Measurements from ENCODE around the gene SULF2. TPM values are rescaled to one million over a fixed set of nuclear protein-coding genes. Genes with fewer than 3 reads are reported as not detected.

Gene SULF2
- total RNA-seq, 2 experiments from 2014 or later: 0.96 to 1.3 TPM

DNA sequence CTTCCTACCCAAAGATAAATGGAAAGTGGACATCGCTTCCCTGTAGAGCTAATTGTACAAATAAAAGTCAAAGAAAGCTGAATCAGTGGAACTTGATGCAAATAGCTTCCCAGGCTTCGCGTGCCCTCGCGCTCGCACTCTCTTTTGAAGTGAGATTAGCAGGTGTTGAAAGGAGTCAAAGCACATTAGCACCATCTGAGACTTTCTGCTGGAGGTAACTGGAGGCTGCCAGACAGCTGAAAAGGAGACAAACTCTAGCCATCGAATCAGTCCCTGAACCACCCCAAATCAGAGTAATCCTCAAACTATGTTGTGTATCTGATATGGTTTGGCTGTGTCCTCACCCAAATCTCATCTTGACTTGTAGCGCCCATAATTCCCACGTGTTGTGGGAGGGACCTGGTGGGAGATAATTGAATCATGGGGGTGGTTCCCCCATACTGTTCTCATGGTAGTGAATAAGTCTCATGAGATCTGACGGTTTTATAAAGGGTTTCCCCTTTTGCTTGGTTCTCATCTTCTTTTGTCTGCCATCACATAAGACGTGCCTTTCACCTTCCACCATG lies 23.7 kb downstream of the SULF2 start:
- DNase-seq: no peak
- CTCF ChIA-PET: no interaction called here
- Mint-ChIP-seq H3K9me3 (no peaks in the 10 kb centered on the region), H3K27me3 (ENCODE audit: low read depth) (no peaks in the 10 kb centered on the region), H3K4me3 (no peak overlapping the region), H3K4me1 (ENCODE audit: low read depth) (no peaks in the 10 kb centered on the region), H3K36me3 (ENCODE audit: low read depth) (no peaks in the 10 kb centered on the region), H3K27ac (no peak overlapping the region)
- intact Hi-C loops (cut with micrococcal nuclease): no loop called here

DNA sequence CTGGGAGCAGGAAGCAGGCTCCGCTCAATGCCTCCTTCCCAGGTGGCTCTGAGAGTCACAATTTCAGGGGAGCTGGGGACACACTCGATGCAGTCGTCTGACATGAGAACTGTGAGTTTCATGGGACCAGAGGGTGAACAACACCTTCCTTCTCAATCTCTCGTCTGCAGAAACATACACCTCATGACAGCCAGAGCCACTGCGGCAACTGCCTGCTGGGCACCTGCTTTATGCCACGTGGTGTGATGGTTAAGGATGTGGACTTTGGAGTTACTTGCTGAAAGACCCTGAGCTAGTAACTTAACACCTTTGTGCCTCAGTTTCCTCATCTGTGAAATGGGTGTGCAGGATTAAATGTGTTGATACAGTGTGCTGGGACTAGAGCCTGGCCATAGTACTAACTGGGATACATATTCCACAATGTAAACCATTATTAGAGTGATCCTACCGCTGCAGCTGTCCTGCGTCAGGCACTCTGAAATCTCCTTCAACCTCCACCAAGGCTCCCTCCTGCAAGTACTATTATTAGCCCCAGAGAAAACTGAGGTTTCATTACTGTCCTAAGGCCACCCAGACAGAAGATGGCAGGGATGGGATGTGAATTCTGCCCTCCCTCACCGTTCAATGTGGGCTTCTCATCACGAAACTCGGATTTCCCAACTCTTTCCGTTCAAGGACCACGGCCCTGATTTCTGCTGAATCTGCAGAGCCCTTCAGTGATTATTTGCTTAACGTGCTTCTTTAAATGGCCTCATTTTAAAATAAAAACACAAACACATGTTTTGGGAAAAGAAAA lies 24.4 kb downstream of the SULF2 start:
- CTCF ChIA-PET: no interaction called here
- intact Hi-C loops (cut with micrococcal nuclease): no loop called here
- Mint-ChIP-seq H3K27ac (no peak overlapping the region), H3K27me3 (ENCODE audit: low read depth) (no peaks in the 10 kb centered on the region), H3K4me3 (no peak overlapping the region), H3K9me3 (no peaks in the 10 kb centered on the region), H3K4me1 (ENCODE audit: low read depth) (no peaks in the 10 kb centered on the region), H3K36me3 (ENCODE audit: low read depth) (no peaks in the 10 kb centered on the region)
- no peak for DNase-seq

DNA sequence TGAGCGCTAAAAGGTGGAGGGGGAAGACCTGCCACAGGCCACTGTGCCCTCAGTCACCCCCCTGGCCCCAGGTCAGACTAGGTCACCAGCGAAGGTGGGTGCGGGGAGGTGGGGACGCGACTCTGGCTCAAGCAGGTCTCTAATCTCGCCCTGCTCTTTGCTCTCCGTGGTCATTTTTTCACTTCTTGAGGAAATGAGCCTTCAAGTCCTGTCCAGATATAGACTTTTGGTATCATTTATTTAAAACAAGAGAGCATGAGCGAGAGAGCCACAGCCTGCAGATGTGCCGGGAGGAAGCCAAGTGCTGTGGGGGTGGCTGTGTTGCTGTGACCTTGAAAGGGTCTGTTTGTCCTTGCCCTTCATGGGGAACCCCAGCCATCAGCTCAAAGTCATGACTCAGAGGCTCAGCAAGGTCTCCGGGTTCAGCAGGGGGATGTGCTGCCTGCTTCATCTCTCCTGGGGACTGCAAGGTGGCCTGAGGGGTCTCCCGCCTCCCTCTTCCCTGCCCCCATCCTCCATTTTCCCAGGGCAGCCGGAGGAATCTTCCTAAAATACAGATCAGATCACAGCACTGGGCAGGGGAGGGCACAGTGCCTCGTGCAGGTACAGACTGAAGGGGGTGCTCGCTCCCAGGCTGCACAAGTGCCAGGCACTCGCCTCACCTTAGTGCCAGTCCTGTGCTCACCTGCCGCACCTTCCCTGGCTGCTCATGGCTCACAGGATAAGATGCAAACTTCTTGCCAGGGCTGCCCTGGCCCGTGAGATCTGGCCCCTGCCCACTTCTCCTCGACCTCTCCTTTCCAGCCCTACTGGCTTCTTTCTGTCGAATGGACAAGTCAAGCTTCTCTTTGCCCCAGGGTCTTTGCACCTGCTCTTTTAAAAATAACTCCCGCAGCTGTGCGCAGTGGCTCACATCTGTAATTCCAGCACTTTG lies 26.5 kb downstream of the SULF2 start:
- Mint-ChIP-seq H3K27ac (no peak overlapping the region), H3K36me3 (ENCODE audit: low read depth) (no peaks in the 10 kb centered on the region)

DNA sequence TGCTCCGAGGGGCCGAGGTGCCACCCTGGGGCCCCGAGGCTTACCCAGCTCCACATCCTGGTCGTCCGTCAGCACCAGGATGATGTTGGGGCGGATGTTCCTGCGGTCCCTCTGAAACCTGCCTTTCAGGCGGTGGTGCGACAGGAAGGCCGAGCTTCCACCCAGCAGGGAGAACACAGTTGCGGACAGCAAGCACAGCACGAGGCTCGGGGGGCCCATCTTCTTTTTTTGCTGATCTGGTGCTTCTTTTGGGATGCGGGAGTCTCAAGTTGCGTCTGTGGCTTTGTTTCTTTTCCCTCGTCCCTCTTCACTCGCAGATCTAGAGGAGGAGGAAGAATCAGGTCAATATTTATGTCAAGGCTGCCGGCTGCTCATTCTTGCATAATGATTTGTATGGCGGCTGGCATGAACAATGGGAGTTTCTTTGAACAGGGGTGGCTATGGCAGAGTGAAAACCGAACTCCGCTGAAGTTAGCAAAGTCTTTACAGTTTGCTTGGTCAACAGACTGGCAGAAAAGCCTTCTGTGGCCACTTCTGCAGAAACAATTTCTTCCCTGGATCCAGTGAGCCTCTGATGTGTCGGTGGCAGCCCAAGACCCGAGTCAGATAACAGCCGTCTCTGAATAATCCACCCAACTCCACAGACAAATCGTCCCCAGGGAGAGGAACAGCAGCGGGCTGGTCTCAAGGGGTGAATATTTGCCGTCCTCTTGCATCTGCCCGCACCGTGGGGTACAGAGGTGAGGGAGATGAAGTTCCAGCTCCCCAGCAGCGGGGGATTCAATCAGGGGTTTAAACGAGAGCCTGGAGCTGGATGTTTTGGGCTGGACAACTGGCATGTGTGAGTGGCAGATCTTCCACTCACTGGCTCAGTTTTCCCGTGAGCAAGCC lies 27.9 kb downstream of the SULF2 start:
- CTCF ChIA-PET: no interaction called here
- Mint-ChIP-seq H3K4me3 (no peak overlapping the region), H3K27me3 (ENCODE audit: low read depth) (no peaks in the 10 kb centered on the region), H3K36me3 (ENCODE audit: low read depth) (no peaks in the 10 kb centered on the region), H3K9me3 (no peaks in the 10 kb centered on the region), H3K4me1 (ENCODE audit: low read depth) (no peaks in the 10 kb centered on the region), H3K27ac (no peak overlapping the region)
- intact Hi-C loops (cut with micrococcal nuclease): no loop called here
- no peak for DNase-seq

More for the DNA sequence above, 26.5 kb downstream of the SULF2 start:
- CTCF ChIA-PET: no interaction called here
- Mint-ChIP-seq H3K27me3 (ENCODE audit: low read depth) (no peaks in the 10 kb centered on the region), H3K9me3 (no peaks in the 10 kb centered on the region), H3K4me3 (no peak overlapping the region), H3K4me1 (ENCODE audit: low read depth) (no peaks in the 10 kb centered on the region)
- intact Hi-C loops (cut with micrococcal nuclease): no loop called here
- no peak for DNase-seq

DNA sequence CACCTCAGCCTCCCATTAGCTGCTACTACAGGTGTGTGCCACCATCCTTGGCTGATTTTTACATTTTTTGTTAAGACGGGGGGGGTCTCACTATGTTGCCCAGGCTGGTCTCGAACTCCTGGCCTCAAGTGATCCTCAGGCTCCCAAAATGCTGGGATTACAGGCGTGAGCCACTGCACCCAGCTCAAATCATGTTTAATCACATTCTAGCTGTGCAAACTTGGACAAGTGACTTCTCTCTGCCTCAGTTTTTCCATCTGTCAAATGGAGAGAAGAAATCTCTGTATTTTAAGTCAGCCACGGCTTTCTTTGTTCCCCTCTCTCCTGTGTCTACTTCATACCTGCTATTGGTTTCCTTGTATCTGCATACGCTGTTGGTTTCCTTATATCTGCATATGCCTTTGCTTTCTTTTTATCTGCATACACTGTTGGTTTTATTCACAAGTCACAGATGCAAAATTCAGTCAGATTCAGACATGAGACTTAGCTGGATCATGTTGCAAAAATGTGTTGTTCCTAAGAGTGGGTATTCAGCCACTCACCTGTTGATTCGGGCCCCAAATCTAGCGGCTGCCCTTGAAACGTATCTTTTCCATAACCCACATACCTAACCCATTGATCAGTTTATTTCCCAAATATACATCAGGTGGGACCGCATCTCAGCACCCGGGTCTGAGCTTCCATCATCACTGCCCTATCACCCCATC lies 30.2 kb downstream of the SULF2 start:
- CTCF ChIA-PET: no interaction called here
- Mint-ChIP-seq H3K4me3 (no peak overlapping the region), H3K9me3 (no peaks in the 10 kb centered on the region), H3K4me1 (ENCODE audit: low read depth) (no peaks in the 10 kb centered on the region), H3K27ac (no peak overlapping the region), H3K27me3 (ENCODE audit: low read depth) (no peaks in the 10 kb centered on the region), H3K36me3 (ENCODE audit: low read depth) (no peaks in the 10 kb centered on the region)
- no peak for DNase-seq
- intact Hi-C loops (cut with micrococcal nuclease): no loop called here

DNA sequence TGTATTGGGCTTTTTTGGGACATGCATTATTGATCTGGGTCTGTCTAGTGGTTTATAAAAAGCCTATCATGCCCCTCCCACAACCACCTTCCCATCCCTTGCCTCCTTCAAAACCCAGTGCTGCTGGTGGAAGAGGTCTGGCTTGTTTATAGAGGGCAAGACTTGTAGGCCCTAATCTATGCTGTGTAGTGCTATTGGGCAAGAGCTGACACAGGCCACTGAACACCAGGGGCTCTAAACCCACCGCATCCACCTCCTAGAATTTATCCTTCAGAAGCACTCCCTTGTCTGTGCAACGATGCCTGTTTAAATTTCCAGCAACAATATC lies 30.9 kb downstream of the SULF2 start:
- H3K27ac Mint-ChIP-seq: no peak overlapping the region
- intact Hi-C loops (cut with micrococcal nuclease): no loop called here
- no peaks in the 10 kb centered on the region for H3K27me3 Mint-ChIP-seq (ENCODE audit: low read depth)
- CTCF ChIA-PET: no interaction called here
- no peak for DNase-seq
- H3K9me3 Mint-ChIP-seq: no peaks in the 10 kb centered on the region
- no peaks in the 10 kb centered on the region for H3K4me1 Mint-ChIP-seq (ENCODE audit: low read depth)
- no peaks in the 10 kb centered on the region for H3K36me3 Mint-ChIP-seq (ENCODE audit: low read depth)
- no peak overlapping the region for H3K4me3 Mint-ChIP-seq

DNA sequence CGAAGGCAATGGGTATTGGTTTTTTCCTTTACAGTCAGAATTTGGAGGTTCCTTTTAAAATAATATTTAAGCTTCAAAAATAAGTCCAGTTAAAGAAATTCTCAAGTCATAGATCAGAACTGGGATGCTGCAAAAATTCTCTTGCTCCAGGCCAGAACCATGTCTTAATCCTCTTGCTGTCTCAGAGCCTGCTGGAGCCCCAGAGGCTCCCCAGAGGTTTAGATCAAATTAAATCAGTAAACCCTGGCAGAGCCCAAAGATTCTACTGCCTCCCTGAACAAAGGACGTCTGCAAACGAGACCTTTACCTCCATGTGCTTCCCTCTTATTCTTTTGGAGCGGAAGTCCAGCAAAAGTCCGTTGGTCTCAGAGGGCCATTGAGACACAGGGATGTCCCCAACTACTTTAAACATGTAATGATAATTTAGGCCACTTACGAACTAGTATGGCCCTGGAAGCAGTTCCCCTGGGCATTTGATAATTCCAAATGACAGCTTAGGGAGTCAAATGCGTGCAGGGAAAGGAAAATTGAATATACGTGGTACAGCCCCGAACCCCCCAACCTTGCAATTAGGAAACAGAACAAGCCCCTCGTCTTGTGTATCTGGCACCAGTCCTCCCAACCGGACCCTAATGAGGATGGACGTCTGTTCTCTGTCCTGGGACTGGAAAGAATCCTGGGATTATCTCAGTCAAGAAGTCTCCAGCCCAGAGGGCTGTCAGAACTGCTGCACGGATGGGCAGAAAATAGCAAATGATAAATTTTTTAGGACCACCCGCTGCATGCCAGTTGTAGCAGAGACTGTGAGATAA lies 31.5 kb downstream of the SULF2 start:
- Mint-ChIP-seq H3K4me3 (no peak overlapping the region), H3K27ac (no peak overlapping the region), H3K9me3 (no peaks in the 10 kb centered on the region), H3K36me3 (ENCODE audit: low read depth) (no peaks in the 10 kb centered on the region), H3K4me1 (ENCODE audit: low read depth) (peaks cover 3% of the 10 kb centered on the region), H3K27me3 (ENCODE audit: low read depth) (no peaks in the 10 kb centered on the region)
- CTCF ChIA-PET: no interaction called here
- intact Hi-C loops (cut with micrococcal nuclease): no loop called here
- no peak for DNase-seq

DNA sequence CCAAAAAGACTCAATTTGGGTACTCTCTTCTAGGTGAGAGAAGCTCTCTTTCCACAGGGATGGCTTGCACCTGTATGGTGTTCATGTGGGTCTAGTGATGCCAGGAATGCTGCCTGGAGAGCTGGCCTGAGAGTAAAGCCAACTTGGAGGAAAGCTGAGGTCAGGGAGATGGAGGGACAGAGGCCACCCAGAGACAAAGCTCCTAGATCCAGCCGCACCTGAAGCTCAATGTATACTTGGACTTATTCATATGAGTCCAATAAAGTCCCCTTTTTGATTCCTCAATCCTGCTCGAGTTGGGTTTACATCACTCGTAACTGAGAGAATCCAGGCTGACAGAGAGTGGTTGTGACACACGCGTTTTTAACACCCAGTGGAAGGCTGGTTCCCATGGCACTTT lies 33.8 kb downstream of the SULF2 start:
- Mint-ChIP-seq H3K27ac (no peak overlapping the region), H3K36me3 (ENCODE audit: low read depth) (no peaks in the 10 kb centered on the region), H3K9me3 (no peaks in the 10 kb centered on the region), H3K27me3 (ENCODE audit: low read depth) (no peaks in the 10 kb centered on the region), H3K4me3 (no peak overlapping the region), H3K4me1 (ENCODE audit: low read depth) (peaks cover 14% of the 10 kb centered on the region)
- DNase-seq: no peak
- intact Hi-C loops (cut with micrococcal nuclease): no loop called here
- CTCF ChIA-PET: interaction anchor here (0.7 to 2.0 kb wide), 3 partner anchors 39 to 88 kb away, joined by 3 to 5 read pairs (median 3); no protein-coding TSS in a partner anchor

DNA sequence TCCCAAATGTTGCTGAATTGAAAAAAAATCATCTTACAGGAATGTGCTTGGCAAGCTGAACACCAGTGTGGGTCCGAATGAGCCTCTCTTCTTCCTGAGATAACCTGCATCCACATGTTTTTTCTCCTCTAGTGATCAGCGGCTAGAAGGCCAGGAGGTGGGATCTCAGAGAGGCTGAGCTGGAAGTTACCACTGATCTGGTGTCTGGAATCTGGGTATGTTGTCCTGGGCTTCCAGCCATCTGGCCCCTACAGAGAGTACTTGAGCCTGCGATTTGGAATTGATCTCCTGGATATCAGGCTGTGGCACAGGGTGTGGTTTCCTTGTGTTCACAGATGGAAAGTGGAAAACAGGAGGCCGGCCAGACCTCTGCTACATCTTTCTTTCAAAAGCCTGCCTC lies 35.9 kb downstream of the SULF2 start:
- Mint-ChIP-seq H3K36me3 (ENCODE audit: low read depth) (no peaks in the 10 kb centered on the region), H3K4me1 (ENCODE audit: low read depth) (peaks cover 14% of the 10 kb centered on the region), H3K4me3 (no peak overlapping the region), H3K9me3 (no peaks in the 10 kb centered on the region), H3K27me3 (ENCODE audit: low read depth) (no peaks in the 10 kb centered on the region), H3K27ac (no peak overlapping the region)
- CTCF ChIA-PET: no interaction called here
- no peak for DNase-seq
- intact Hi-C loops (cut with micrococcal nuclease): no loop called here

DNA sequence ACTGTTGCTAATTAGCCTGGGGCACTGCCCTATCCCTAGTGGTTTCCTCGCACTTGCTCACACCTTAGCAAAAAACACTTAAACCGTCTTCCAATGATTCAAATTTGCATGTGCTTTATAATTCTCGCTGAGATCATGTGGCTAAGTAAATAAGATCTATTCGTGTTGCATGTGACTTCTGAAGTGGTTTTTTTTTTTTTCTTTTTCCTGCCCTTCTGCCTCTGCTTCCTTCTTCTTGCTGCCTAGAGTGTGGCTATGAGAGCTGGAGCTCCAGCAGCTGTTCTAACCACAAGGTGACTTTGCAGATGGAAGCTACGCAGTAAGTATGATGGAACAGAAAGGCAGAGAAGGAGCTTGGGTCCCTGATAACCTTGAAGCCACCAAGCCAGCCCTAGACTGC lies 36.5 kb downstream of the SULF2 start:
- Mint-ChIP-seq H3K36me3 (ENCODE audit: low read depth) (no peaks in the 10 kb centered on the region), H3K4me1 (ENCODE audit: low read depth) (peaks cover 14% of the 10 kb centered on the region), H3K27me3 (ENCODE audit: low read depth) (no peaks in the 10 kb centered on the region), H3K4me3 (no peak overlapping the region), H3K27ac (no peak overlapping the region), H3K9me3 (no peaks in the 10 kb centered on the region)
- CTCF ChIA-PET: no interaction called here
- intact Hi-C loops (cut with micrococcal nuclease): no loop called here
- DNase-seq: no peak

DNA sequence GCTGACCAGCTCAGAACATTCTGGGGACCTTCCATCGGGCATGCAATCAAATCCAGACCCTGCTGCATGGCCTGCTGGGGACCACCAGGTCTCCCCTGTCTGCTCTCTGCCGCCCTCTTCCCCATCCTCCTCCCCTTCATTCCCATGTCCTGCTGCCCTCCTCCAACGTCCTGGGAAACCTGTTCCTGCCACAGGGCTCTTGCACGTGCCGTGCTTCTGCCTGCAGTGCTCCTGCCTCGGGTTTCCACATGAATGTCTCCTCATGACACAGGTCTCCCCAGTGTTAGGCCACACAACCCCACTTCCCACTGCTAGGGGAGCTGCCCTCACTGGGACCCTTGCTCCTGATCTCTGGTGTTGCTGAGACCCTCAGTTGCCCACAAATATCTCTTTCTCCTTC lies 37.2 kb downstream of the SULF2 start:
- H3K27me3 Mint-ChIP-seq (ENCODE audit: low read depth): no peaks in the 10 kb centered on the region

More for the DNA sequence above, 37.2 kb downstream of the SULF2 start:
- CTCF ChIA-PET: no interaction called here
- peaks cover 14% of the 10 kb centered on the region for H3K4me1 Mint-ChIP-seq (ENCODE audit: low read depth)
- no peak for DNase-seq
- no peaks in the 10 kb centered on the region for H3K9me3 Mint-ChIP-seq
- no peak overlapping the region for H3K4me3 Mint-ChIP-seq
- no peak overlapping the region for H3K27ac Mint-ChIP-seq
- no peaks in the 10 kb centered on the region for H3K36me3 Mint-ChIP-seq (ENCODE audit: low read depth)
- intact Hi-C loops (cut with micrococcal nuclease): no loop called here

All from activated naive CD4-positive, alpha-beta T cell treated with anti-CD3 and anti-CD28 coated beads for 36 hours (primary cell).